ENCODE data around the gene TIMM44.
"Not testable (repeated sequence)": the region's sequence is repeated elsewhere in the genome, so short reads cannot be mapped to it uniquely, and the experiment has no call there.

TIMM44 gene

DNA sequence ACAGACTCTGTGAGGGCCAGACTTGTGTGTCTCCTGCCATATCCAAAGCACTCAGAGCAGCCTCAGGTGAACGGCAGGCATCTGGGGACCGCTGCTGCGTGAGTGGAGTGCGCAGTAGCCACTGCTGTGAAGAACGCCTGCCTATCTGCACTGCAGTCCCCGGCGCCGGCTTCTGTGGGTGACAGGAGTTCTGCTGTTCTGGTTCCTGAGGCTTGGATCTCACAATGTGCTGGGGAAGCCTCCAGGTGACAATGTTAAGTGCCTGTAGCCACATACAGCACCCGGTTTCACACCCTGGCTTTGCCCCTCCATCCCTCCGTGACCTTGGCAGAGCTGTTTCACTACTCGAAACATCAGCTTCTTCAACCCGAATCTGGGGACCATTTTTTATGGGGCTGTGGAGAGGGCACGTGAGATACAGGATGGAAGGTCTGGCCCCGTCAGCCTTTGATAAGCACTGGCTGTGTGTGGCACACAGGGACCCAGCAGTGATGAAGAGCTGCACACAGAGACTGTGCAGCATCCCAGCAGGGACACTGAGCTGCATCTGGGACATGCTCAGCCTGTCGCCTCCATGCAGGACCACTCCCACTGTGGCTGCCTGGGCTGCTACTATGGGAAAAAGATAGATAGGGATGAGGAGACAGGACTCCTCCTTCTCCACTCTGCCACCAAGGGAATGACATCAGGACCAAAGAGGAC lies 33.7 kb upstream of the TIMM44 start:
- no peak for DNase-seq (ENCODE audit: low spot score)

DNA sequence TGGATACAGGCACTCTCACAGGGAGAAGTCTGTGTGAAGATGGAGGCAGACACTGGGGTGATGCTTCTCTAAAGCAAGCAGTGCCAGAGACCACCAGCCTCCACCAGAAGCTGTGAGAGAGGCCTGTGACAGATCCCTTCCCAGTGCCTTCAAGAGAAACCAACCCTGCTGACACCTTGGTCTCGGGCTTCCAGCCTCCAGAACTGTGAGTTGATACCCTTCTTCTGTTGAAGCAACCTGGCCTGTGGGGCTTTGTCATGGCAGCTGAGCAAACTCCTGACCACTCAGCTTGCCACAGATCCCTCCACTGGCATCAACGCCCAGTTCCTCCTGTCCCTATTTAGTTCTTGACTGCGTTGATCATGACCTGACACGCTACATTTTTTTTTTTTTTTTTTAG lies 33.0 kb upstream of the TIMM44 start:
- DNase-seq (ENCODE audit: low spot score) = no peak

DNA sequence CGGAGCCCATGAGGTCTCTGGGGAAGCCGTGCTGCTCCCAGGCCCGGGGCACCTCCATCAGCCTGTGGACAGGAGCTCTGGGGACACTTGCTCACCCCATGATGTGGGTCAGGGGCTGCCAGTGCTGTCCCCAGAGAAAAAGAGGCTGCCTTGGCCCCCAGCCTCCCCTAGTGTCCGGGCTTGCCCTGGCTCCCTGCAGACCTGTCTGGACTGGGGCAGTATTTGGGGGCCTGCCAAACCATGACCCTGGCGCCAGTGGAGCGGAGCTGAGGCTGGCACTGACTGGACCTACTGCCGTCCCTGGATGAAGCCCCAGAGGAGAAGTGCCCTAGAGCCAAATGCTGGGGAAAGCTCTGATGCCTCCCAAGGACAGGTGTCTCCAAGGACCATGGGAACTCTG lies 31.6 kb upstream of the TIMM44 start:
- no peak for DNase-seq (ENCODE audit: low spot score)

DNA sequence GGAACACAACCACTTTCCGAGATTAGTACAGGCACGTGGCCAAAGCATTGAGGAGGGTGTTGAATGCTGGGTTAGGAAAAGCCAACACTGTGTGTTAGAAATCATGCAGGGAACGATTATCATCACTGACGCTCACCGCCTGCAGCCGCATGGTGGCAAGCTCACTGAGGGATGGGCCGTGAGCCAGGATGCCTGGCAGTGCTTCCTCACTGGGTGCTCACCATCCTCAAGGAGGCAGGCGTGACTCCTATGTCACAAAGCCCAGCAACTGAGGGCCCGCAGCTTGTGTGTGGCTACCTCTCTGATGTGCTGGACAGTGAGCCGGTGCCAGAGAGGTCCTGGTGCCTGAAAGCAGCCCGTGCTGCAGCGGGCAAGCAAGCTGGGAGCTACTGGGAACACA lies 30.4 kb upstream of the TIMM44 start:
- DNase-seq (ENCODE audit: low spot score) = no peak

DNA sequence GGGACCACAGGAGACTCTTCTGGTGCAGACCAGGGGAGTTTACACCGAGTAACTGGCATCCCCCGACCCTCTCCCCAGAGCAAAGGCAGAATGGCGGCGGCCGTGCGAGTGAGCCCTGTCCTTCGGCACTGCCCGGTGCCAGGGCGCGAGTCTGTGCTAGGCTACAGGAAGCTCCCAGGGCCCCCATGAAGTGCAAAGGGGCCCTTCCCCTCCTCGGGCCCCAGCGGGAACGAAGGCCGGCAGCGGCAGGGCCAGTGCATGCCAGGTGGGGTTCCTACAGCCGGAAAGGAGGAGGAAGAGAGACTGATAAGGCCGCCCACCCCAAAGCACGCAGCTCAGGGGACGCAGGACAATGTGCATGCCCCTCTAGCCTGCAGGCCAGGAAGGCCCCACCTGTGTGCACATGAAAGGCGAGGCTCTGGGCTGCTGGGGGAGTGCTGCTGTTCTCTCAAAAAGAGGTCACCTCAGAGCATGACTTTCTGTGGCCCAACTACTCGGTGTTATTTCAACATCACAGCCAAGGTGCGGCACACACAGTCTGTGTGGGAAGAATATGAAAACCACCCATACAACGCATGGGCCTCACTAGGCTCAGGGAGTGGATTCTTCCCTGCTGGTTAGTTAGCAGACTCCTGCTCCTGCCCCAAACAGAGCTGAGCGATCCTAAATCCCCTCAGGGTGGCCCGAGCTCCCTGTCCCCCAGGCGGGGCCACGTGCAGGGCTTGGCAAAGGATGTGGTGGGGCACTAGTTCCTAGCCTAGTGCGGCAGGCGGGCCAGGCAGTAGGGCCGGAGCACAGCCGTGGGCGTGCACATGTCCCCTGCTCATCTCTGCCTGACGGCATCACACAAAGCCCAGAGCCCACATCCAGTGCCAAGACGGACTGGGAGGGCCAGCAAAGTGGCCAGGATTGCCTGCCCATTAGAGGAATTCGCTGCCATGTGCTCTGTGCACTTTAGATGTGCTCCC lies 28.4 kb upstream of the TIMM44 start:
- no peak for DNase-seq (ENCODE audit: low spot score)

DNA sequence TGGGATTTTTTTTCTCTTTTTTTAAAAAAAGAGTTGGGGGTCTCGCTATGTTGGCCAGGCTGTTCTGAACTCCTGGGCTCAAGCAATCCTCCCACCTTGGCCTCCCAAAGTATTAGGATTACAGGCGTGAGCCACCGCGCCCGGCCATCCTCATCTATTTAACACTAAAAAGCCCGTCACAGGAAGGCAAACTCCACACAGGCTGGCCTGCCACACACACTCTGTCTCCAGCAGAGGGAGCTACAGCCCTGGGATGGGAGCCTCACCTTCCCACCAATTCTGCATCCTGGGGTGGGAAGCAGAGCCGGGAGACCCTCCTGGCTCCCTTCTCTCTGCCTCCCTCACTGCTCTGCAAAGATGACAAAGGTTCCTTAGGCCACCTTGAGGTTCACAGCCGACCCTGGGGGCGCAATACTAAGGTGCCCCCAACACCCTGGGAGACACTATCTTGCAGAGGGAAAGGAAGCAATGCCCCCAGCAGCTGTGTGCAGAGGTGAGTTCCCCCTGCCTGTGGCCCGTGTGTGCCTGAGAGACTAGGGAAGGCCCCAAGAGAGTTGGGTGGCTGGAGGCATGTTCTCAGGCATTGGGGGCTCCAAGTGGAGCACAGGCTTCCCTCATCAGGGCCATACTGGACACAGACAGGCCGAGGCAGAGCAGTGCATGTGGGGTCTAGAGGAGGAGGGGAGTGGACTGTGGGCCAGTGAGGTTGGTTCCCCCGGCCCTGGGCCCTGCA lies 27.4 kb upstream of the TIMM44 start:
- DNase-seq (ENCODE audit: low spot score) = peak; percentile 67

DNA sequence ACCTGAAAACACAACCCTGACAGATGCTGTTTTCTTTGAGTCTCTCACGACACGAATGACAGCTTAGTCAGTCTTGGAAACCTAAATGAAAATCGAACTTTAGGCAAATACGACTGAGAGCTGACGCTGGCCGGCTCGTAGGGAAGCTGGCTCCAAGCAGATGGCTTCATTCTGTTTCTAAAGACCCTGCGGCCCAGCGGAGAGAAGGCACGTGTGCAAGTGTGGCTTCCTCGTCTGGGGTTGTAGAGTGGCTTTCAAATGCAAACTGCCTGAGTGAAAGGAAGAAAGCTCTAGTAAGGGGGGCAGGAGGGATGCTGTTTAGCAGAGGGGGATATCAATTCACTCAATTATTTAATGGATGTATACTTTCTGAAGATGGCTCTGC lies 26.1 kb upstream of the TIMM44 start:
- no peak for DNase-seq (ENCODE audit: low spot score)

DNA sequence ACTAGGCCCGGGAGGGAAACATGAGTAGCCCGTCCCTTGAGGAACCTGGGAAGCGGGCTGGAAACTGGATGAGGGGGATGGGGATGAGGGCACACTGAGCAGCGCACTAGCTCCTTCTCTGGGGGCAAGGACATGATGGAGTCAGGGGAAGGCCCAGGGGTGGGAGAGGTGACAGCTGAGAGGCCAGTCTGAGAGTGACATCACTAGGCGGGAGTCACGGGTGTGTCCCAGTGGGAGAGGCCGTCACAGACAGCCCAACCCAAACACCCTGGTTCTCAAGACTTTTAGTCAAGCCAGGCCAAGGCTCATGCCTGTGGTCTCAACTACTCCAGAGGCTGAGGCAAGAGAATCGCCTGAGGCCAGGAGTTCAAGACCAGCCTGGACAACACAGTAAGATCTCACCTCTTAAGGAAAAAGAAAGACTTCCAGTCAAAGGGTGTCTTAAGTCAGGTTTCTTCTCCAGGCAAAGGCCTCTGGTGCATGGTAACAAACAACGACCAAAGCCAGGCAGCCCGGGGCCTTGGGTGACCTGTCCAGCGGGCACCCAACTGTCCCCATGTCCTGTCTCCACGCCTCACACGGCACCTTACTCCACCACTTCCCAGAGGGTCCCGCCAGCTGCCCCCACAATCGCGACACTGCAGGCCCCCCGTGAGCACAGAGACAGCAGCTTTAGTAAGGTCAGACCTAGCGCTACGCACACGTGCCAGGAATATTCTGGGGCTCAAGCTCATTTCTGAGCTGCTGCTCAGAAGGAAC lies 25.5 kb upstream of the TIMM44 start:
- DNase-seq (ENCODE audit: low spot score) = peak; percentile 65

DNA sequence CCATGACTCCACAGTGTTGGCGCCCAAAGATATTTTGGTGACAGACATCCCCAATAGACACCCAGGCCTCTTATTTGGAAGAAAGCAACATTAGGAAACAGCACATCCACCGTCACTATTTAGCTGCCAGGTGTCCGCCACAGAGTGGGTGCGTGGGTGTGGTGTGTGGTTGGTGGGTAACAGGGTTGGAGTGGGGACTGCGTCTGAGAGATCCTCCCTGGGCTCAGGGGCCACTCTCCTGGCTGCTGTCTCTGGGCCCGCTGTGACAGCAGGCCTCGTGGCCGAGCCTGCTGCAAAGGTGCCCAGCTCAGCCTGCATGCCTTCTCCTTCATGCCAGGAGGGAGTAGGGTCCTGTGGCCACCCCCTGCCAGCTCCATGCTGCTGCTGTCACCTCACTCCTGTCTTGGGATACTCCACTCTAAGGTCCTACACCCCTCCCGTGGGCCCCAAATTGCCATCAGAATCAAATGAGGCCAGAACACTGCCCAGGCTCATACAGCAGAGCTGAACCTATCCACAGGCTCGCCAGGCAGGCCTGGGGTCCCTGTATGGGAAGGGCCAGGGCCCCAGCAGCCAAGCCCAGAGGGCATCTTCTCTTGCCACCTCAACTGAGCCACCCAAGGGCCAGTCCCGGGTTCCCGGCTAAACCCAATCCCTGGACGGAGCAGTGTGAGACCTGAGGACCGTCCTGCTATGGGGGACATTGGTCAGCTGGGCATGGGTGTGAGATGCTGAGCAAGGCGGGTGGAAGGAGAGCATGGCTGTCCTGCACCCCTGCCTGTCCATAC lies 24.7 kb upstream of the TIMM44 start:
- DNase-seq (ENCODE audit: low spot score) = no peak

DNA sequence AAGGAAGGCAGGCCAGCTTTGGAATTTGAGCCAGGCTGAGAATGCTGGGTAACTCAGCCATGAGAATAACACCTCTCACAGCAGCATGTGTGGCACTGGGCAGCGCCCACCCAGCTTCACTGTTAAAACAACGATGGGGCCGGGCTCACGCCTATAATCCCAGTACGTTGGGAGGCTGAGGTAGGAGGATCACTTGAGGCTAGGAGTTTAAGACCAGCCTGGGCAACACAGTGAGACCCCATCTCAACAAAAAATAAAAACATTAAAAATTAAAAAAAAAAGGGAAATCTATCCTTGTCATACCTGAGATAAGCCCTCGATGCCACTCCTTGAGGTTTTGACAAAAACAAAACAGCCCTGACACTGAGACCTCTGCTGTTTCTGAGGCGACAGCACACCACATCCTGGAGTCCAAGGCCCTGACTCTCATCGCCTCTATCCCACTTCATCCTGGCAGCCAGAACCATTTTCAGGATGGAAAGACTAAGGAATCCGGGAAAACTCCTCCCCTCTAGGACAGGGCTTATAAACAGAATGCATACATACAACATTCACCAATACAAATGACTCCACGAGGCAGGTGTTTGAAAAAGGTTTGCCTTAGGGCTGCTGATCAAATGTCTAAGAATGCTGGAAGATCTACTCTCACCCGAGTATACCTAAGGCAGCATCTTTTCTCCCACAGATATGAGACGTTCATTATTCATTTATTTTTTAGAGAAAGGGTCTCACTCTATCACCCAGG lies 22.6 kb upstream of the TIMM44 start:
- no peak for DNase-seq (ENCODE audit: low spot score)

DNA sequence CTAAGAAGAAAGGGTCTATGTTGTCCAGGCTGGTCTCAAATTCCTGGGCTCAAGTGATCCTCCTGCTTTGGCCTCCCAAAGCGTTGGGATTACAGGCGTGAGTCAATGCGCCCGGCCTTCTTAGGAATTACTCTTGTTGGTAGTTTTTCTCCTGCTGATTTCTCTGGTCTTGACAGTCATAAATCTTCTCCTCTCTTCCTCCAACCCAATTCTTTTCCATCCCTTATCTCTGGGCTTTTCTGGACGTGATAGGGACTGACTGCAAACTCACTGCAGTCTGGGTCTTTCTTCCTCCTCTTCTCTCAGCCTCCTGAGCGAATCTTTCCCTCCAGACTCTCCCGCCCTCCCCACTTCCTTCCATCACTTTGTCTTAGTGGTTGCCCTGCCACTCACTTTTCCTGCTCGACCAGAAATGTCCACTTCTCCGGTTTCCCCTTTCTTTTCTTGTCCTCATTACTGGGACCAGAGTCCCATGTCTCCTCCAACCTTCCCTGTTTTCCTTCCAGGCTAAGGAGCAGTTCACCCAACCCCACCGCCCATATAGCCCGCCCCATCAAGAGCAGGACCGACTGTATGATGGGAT lies 21.9 kb upstream of the TIMM44 start:
- DNase-seq (ENCODE audit: low spot score) = no peak

DNA sequence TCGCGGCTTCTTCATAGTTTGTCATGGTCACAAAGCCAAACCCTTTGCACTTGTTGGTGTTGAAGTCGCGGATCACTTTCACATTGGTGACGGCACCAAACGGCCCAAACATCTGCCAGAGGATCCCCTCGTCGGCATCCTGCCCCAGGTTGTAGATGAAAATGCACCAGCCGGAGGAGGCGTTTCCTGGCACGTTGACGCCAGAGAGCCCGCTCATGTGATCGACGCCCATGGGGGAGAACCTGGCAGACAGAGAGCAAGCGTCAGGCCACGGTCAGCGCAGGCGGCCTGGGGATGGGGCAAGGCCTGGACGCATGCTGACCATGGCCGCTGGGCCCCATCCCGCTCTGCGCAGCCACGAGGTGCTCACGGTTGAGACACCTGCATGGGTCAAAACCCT lies 20.1 kb upstream of the TIMM44 start:
- no peak for DNase-seq (ENCODE audit: low spot score)

DNA sequence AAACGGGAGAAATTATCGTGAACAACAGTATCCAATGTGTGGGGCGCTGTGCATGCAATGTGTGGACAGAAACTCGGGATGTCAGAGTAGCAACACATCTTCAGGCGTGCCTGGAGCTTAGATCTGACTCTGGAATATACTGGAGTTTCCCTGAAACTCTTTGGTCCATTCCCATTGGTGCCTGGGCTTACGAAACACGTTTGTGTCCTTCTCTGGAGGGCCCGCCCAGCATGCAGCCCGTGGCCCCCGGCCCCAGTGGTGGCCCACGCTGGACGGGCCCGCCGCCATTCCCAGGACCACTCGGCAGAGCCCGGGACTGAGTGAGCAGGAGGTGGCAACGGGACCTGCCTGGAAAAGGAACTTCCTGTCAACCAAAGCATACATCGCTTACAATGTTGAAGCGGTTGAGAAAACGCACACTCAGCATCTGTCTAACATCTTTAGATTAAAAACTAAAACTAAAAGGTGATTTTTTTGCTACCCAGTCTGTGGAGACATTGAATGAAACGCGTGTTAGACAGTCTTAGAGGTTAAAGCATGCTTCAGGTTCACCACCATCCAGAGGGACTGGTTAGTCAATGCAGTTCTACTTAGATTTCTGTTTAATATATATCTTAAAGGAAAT lies 19.3 kb upstream of the TIMM44 start:
- DNase-seq (ENCODE audit: low spot score) = no peak

DNA sequence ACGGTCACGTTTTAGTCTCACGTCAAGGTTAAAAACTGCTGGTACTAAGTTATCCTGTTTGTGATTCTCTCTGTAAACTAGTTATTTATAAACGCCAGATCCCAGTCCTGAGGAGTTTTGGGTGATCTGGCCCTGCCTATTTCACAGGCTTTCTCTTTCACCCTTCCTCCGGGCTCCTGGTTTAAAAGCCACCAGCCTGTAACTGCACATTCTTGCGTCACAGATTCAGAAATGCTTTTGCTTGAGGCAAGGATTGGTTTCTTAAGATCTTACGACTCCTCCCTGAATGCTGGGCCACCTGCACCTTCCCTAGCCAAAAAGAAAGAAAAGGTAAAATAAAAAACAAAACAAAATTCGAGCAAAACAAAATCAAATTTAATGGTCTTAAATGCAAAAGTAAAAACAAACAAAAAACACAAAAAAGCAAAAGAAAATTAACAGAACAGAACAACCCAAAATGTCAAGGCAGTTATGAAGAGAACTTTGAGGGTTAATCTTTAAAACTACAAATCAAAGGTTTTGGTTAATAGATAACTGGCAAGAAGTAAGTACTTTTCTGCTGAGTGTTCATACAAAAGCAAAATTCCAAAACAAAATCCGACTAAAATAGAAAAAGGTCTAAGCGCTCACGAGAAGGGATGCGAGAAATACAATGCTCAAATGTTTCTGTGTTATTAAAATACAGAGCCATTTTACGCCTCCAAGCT lies 18.6 kb upstream of the TIMM44 start:
- DNase-seq (ENCODE audit: low spot score) = no peak

DNA sequence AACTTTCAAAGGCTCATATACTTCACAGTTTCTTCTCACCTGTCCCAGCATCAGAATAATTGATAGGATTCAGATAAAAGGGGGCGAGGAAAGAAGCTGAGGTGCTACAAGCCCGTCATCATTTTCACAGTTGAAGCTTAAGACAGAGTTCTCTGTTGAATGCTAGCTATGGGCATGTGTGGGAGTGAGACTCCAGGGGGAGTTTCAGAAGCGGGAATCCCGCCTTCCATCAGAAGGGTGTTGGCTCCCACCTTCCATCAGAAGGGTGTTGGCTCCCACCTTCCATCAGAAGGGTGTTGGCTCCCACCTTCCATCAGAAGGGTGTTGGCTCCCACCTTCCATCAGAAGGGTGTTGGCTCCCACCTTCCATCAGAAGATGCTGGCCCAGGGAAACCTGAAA lies 17.6 kb upstream of the TIMM44 start:
- not testable (repeated sequence) for DNase-seq (ENCODE audit: low spot score)

DNA sequence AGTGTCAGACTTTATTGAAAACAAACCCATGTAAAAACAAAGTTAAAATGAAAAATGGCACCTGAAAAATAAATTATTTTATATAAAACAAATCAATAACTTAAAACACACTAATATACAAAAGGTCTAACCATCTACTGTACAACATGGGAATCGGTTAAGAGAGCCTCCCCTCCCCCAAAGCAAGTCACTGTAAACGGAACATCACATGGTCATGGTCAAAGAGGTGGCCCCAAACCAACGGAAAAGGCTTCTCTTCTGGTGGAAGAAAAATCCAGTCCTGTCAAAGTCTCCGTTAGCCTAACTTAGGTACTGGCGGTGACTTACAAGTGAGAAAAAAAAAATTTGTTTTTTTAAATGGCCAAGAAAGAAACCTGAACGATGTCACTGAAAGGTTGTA lies 15.7 kb upstream of the TIMM44 start:
- no peak for DNase-seq (ENCODE audit: low spot score)

DNA sequence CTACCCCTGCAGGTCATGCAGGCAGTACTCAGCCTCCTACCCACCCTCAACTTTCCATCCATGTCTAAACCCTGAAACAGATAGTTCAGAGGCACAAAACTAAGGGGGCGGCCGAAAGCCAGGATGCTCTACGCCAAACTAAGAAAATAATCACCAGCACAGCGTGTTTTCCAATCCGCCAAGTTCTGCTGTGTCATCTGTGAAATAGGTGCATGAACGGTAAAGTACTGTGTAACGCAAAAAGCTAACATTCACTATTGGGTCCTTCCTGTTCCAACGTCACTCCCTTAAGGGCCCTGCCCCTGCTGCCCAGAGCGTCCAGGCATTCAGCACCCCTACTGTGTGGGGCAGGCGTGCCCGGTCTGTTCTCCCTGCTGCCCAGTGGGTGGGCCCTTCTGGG lies 12.2 kb upstream of the TIMM44 start:
- DNase-seq (ENCODE audit: low spot score) = no peak

DNA sequence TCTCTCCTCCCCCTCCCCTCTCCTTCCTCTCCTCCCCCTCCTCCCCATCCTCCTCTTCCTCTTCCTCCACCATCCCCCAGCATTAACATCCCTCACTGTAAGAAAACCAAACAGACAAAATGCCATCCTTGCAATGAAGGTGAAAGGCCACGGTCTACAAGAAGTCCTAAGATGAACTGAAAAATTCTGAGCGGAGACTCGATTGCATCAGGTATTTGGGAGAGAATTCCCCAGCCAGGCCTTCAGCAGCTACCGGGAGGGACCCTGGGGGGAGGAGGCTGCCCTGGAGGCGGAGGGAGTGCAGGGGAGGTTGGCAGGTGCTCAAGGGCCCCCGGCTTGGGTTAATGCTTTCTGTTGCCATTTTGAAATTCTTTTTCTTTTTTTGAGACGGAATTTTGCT lies 10.1 kb upstream of the TIMM44 start:
- DNase-seq (ENCODE audit: low spot score) = no peak

DNA sequence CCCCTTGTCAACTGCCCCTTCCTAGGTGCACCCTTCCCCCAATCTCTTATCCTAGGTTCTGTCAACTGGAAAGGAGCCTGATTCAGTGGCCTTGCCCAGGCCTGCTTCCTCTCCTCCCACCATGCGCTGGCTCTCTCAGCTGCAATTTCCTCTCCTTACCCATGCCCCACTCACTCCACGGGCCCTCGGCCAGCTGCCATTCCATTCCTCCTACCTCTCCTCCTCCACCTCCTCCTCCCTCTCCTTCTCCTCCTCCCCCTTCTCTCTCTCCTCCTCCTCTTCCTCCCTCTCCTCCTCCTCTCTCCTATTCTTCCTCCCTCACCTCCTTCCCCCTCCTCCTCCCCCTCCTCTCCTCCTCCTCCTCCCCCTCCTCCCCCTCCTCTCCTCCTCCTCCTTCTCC lies 9.6 kb upstream of the TIMM44 start:
- no peak for DNase-seq (ENCODE audit: low spot score)
